ENCODE measurements around the gene LRP1. TPM values are rescaled to one million over a fixed set of nuclear protein-coding genes. Genes with fewer than 3 reads are reported as not detected.

Gene LRP1
- polyA plus RNA-seq, 1 experiment: 117 TPM

DNA sequence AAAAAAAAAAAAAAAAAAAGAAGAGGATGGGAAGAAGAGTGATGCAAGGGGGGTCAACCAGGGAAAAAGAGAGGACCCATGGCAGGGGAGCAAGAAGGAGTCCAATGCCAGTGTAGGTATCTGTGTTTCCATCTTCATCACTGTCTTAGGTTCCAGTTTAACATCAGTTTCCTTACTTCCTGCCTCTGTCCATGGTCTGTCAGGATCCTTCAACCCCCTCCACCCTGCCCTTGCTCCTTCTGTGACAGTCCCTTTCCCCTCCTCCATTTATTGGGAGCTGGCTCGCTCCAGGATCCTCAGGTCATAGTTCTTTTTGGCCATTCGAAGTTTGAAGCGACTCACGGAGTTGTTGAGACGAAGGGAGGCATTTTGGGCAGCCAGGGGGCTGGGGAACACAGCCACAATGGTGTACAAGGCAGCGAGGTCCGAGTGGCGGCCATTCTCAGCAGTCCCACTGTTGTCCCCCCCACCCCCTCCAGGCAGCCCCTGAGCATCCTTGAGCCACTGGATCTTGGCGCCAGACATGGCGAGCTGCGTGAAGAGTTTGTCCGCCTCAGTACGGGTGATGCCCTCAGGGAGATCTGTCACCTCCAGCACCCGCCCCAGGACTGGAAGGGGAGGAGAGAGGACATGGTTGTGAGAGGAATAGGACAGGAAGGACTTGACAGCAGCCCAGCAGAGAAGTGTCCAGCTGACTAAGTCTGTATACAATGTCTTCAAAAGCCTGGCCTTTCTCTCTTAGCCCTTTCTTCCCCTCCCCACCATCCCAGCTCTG, 126.4 kb downstream of the LRP1 start:
- TF ChIP-seq, protein P1, sequence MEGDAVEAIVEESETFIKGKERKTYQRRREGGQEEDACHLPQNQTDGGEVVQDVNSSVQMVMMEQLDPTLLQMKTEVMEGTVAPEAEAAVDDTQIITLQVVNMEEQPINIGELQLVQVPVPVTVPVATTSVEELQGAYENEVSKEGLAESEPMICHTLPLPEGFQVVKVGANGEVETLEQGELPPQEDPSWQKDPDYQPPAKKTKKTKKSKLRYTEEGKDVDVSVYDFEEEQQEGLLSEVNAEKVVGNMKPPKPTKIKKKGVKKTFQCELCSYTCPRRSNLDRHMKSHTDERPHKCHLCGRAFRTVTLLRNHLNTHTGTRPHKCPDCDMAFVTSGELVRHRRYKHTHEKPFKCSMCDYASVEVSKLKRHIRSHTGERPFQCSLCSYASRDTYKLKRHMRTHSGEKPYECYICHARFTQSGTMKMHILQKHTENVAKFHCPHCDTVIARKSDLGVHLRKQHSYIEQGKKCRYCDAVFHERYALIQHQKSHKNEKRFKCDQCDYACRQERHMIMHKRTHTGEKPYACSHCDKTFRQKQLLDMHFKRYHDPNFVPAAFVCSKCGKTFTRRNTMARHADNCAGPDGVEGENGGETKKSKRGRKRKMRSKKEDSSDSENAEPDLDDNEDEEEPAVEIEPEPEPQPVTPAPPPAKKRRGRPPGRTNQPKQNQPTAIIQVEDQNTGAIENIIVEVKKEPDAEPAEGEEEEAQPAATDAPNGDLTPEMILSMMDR (IDR thresholded peaks at IDR 0.05; ENCODE audit: insufficient read depth, low read depth, low read length): no peak
- no peak for DNase-seq (ENCODE audit: low read depth)
- H3K36me3 ChIP-seq (ENCODE audit: control insufficient read depth, insufficient read depth, low read length): peaks cover 11% of the 10 kb centered on the region
- no peak overlapping the region for H3K4me3 ChIP-seq (ENCODE audit: low read depth, low read length)
- ChIA-PET CTCF (interaction anchor here (0.6 to 7.5 kb wide), 4 partner anchors 10 to 199 kb away, joined by 3 to 74 read pairs (median 13); no protein-coding TSS in a partner anchor), POLR2A (no interaction called here)
- H3K27me3 ChIP-seq (ENCODE audit: control insufficient read depth, insufficient read depth, low read length): no peaks in the 10 kb centered on the region

DNA sequence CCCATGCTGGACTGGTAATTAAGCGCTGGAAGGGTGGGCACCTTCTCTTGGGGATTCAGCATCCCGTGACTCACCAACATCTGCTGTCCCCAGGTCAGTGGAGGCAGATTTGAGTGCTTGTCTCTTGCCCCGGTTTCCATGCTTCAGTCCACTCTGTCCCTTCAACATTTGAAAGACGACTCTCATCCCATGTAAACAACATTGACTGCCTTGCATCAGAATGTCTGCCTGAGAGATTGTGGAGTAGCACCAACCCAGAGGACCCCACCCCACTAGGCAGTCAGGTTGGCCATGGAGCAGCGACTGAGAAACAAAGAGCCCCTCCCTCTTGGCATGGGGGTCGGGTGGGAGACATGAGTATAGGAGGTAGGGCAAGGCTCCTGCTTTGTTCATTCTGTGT, 127.6 kb downstream of the LRP1 start:
- POLR2A ChIA-PET: no interaction called here

DNA sequence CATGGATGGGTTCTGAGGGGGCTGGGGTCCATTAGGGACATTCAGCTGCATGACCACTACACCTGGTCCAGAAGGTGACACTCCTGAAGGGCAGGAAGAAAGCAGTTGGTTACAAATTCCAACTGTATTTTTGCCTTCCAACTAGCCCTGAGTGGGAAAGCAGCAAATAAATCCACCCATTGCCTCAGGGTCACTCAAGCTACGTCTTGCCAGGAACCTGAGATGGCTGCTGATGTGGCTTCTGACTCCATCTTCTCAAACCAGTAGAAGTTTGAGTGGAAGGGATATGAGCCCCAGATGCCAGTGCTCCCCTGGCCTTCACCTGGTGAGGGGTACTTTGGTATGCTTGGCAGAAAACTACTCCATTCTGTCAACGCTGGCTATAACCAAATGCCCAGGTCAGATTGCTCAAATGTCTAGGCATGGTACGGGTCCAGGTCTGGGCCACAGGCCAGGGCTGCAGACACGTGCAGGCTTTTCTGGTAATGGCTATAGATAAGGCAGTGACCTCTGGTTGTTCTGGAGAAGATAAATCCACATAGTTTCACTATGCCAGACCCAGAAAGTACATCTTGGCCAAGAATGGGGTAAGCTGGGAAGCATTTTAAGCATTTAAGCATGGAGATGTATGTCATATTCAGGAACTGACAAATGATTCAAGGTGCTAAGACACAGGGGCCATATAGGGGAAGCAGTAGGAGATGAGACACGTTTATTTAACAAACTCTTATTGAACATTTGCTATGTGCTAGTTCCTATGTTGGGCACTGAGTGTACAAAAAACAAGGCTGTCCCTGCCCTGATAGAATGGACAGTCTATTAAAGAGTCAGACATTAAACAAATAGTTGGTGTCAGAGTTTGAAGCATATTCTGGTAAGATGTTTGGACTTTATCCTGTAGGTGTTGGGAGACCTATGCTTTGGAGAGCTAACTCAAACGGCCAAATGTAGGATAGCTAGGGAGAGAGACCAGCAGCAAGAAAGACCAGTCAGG, 131.0 kb downstream of the LRP1 start:
- no peak for DNase-seq (ENCODE audit: low read depth)
- POLR2A ChIA-PET: no interaction called here
- Histone ChIP-seq H3K36me3 (ENCODE audit: control insufficient read depth, insufficient read depth, low read length) (peaks cover 19% of the 10 kb centered on the region), H3K4me3 (ENCODE audit: low read depth, low read length) (no peak overlapping the region), H3K27me3 (ENCODE audit: control insufficient read depth, insufficient read depth, low read length) (no peaks in the 10 kb centered on the region)
- TF ChIP-seq, protein P1 (IDR thresholded peaks at IDR 0.05; ENCODE audit: insufficient read depth, low read depth, low read length): no peak
- CTCF ChIA-PET: interaction anchor here (1.8 to 9.7 kb wide), 3 partner anchors 16 to 200 kb away, joined by 7 to 142 read pairs (median 20); partner anchors contain the start of genes GLI1 and INHBE

More for the DNA sequence above, 127.6 kb downstream of the LRP1 start:
- Histone ChIP-seq H3K27me3 (ENCODE audit: control insufficient read depth, insufficient read depth, low read length) (no peaks in the 10 kb centered on the region), H3K36me3 (ENCODE audit: control insufficient read depth, insufficient read depth, low read length) (peaks cover 15% of the 10 kb centered on the region), H3K4me3 (ENCODE audit: low read depth, low read length) (no peak overlapping the region)
- CTCF ChIA-PET: interaction anchor here (0.8 to 4.8 kb wide), 2 partner anchors 197 to 200 kb away, joined by 3 to 22 read pairs; no protein-coding TSS in a partner anchor
- DNase-seq (ENCODE audit: low read depth): no peak
- TF ChIP-seq, protein P1 (IDR thresholded peaks at IDR 0.05; ENCODE audit: insufficient read depth, low read depth, low read length): no peak

DNA sequence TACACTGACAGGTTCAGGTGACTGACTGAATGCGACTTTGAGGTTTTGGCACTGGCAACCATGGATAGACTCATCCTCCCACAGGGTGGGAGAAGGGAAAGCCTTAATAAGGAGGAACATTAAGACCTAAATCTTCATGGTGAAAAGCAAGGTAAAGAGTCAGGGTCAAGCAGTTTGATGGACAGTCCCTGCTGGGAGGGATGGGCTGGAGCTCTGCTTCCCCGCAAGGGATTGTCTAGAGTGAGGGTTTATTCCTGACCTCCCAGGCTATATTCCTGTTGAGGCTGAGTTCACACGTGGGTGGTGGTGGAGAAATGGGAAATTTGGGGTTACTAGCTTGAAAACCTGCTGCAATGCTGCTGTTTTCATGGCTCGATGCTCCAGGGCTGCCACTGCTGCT, 132.1 kb downstream of the LRP1 start:
- ChIA-PET CTCF (interaction anchor here (0.7 to 9.7 kb wide), 6 partner anchors 11 to 199 kb away, joined by 3 to 142 read pairs (median 6); partner anchors contain the start of genes GLI1 and INHBE), POLR2A (no interaction called here)
- TF ChIP-seq, protein P1 (IDR thresholded peaks at IDR 0.05; ENCODE audit: insufficient read depth, low read depth, low read length): no peak
- peaks cover 19% of the 10 kb centered on the region for H3K36me3 ChIP-seq (ENCODE audit: control insufficient read depth, insufficient read depth, low read length)
- H3K27me3 ChIP-seq (ENCODE audit: control insufficient read depth, insufficient read depth, low read length): no peaks in the 10 kb centered on the region
- no peak for DNase-seq (ENCODE audit: low read depth)
- no peak overlapping the region for H3K4me3 ChIP-seq (ENCODE audit: low read depth, low read length)
